HFFc6 (cell line): ENCODE data around the gene PCDHA9. TPM values are rescaled to one million over a fixed set of nuclear protein-coding genes. Genes with fewer than 3 reads are reported as not detected.
"Not testable (repeated sequence)": the region's sequence is repeated elsewhere in the genome, so short reads cannot be mapped to it uniquely, and the experiment has no call there.

Experiments used
- DNase-seq: peaks from one replicate; pipeline ENCODE4 v3.0.0-alpha.2; 2018
- H3K27ac Mint-ChIP-seq: 2 replicates; pipeline ENCODE4 v1.8.0; 2020; ENCODE audit warnings: mild to moderate bottlenecking, mixed read lengths
- H3K27me3 Mint-ChIP-seq: 2 replicates; pipeline ENCODE4 v1.8.0; 2021; ENCODE audit warnings: mild to moderate bottlenecking, moderate library complexity, mixed read lengths; ENCODE audit not compliant: insufficient read depth
- H3K36me3 Mint-ChIP-seq: 2 replicates; pipeline ENCODE4 v1.8.0; 2021; ENCODE audit warnings: low read depth, mixed read lengths
- H3K4me1 Mint-ChIP-seq: 2 replicates; pipeline ENCODE4 v1.8.0; 2020; ENCODE audit warnings: low read depth, mixed read lengths
- H3K4me3 Mint-ChIP-seq: 2 replicates; pipeline ENCODE4 v1.8.0; 2020; ENCODE audit warnings: mild to moderate bottlenecking, moderate library complexity, mixed read lengths
- H3K9me3 Mint-ChIP-seq: 2 replicates; pipeline ENCODE4 v1.8.0; 2020; ENCODE audit warnings: mild to moderate bottlenecking, mixed read lengths
- total RNA-seq, 6 experiments: library from RNA; stranded (reverse); fragmentation: NEBNext Ultra II Directional; extraction: Animal tissue kit (Norgen Biotek cat#: 25700); gene quantifications; 2 replicates in 1 of 6; 3 replicates in 5 of 6; pipeline ENCODE4 v1.2.3, GENCODE V29; 2021
- TF ChIP-seq, protein P1 (sequence below): fragments of 200-600 bp; sonication (generic); IDR thresholded peaks from 2 replicates; pipeline ENCODE4 v1.5.0; 2021; ENCODE audit warnings: antibody characterized with exemption, mild to moderate bottlenecking

PCDHA9 gene
- total RNA-seq, 6 experiments from 2014 or later = 0.03 TPM; not detected in 5

DNA sequence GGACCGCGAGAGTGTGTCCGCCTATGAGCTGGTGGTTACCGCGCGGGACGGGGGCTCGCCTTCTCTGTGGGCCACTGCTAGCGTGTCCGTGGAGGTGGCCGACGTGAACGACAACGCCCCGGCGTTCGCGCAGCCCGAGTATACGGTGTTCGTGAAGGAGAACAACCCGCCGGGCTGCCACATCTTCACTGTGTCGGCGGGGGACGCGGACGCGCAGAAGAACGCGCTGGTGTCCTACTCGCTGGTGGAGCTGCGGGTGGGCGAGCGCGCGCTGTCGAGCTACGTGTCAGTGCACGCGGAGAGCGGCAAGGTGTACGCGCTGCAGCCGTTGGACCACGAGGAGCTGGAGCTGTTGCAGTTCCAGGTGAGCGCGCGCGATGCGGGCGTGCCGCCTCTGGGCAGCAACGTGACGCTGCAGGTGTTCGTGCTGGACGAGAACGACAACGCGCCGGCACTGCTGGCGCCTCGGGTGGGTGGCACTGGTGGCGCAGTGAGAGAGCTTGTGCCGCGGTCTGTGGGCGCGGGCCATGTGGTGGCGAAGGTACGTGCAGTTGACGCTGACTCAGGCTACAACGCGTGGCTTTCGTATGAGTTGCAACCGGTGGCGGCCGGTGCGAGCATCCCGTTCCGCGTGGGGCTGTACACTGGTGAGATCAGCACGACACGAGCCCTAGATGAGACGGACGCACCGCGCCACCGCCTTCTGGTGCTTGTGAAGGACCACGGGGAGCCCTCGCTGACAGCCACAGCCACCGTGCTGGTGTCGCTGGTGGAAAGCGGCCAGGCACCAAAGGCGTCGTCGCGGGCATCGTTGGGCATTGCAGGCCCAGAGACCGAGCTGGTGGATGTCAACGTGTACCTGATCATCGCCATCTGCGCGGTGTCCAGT is 12.3 kb upstream of the PCDHA9 start:
- H3K4me1 Mint-ChIP-seq = no peaks in the 10 kb centered on the region
- DNase-seq = no peak
- 0 out of 2 replicates have a peak, but pooled peaks cover 4% of the 10 kb centered on the region for H3K9me3 Mint-ChIP-seq
- H3K36me3 Mint-ChIP-seq = peaks cover 5% of the 10 kb centered on the region; the same call in 1 of the 2 replicates
- H3K27me3 Mint-ChIP-seq = no peaks in the 10 kb centered on the region; the same call in 1 of the 2 replicates
- H3K27ac Mint-ChIP-seq = no peak overlapping the region
- TF ChIP-seq, protein P1, sequence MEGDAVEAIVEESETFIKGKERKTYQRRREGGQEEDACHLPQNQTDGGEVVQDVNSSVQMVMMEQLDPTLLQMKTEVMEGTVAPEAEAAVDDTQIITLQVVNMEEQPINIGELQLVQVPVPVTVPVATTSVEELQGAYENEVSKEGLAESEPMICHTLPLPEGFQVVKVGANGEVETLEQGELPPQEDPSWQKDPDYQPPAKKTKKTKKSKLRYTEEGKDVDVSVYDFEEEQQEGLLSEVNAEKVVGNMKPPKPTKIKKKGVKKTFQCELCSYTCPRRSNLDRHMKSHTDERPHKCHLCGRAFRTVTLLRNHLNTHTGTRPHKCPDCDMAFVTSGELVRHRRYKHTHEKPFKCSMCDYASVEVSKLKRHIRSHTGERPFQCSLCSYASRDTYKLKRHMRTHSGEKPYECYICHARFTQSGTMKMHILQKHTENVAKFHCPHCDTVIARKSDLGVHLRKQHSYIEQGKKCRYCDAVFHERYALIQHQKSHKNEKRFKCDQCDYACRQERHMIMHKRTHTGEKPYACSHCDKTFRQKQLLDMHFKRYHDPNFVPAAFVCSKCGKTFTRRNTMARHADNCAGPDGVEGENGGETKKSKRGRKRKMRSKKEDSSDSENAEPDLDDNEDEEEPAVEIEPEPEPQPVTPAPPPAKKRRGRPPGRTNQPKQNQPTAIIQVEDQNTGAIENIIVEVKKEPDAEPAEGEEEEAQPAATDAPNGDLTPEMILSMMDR = no peak
- H3K4me3 Mint-ChIP-seq = no peak overlapping the region

DNA sequence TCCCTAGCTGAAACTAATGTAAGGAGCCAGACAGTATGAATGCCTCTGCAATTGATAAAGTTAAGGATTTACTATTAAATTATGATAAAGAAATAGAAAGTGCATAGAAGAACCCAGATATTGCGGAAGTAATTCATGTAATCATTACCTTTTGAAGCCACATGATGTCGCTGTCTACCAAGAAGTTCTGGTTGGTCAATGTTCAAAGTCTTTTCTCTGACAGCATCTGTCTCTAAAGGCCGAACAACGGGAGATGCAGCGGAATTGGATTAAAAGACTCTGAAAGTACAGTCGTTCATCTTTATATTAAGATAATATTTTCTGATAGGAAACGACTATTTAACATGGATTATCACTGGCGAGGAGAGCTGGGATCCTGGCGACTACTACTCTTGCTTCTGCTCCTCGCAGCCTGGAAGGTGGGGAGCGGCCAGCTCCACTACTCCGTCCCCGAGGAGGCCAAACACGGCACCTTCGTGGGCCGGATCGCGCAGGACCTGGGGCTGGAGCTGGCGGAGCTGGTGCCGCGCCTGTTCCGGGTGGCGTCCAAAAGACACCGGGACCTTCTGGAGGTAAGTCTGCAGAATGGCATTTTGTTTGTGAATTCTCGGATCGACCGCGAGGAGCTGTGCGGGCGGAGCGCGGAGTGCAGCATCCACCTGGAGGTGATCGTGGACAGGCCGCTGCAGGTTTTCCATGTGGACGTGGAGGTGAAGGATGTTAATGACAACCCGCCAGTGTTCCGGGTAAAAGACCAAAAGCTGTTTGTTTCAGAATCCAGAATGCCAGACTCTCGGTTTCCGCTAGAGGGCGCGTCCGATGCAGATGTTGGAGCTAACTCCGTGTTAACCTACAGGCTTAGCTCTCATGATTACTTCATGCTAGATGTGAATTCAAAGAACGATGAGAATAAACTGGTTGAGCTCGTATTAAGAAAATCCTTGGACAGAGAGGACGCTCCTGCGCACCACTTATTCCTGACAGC is 6.9 kb upstream of the PCDHA9 start, which contains the start of gene PCDHA8:
TSS of gene PCDHA8 (plus strand) at position 210 of the 985 bp plus-strand sequence. CDS start at position 345, 135 bp downstream.
- no peak for DNase-seq
- TF ChIP-seq, protein P1 = peak; percentile 34
- Mint-ChIP-seq H3K36me3 (peaks cover 6% of the 10 kb centered on the region; the same call in 1 of the 2 replicates), H3K4me3 (peak within 1 kb of the TSS; percentile 54; the same call in 1 of the 2 replicates), H3K4me1 (no peaks in the 10 kb centered on the region), H3K27me3 (no peaks in the 10 kb centered on the region; the same call in none of the 2 replicates), H3K27ac (no peak within 1 kb of the TSS), H3K9me3 (peaks cover 22% of the 10 kb centered on the region)

DNA sequence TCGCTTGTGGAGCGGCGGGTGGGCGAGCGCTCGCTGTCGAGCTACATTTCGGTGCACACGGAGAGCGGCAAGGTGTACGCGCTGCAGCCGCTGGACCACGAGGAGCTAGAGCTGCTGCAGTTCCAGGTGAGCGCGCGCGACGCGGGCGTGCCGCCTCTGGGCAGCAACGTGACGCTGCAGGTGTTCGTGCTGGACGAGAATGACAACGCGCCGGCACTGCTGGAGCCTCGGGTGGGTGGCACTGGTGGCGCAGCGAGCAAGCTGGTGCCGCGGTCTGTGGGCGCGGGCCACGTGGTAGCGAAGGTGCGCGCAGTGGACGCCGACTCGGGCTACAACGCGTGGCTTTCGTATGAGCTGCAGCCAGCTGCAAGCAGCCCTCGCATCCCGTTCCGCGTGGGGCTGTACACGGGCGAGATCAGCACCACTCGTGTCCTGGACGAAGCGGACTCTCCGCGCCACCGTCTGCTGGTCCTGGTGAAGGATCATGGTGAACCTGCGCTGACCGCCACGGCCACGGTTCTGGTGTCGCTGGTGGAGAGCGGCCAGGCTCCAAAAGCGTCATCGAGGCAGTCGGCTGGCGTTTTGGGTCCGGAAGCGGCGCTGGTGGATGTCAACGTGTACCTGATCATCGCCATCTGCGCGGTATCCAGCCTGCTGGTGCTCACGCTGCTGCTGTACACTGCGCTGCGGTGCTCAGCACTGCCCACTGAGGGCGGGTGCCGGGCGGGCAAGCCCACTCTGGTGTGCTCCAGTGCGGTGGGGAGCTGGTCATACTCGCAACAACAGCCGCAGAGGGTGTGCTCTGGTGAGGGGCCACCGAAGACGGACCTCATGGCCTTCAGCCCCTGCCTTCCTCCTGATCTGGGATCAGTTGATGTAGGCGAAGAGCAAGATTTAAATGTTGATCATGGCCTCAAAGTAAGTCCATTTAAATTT is 5.1 kb upstream of the PCDHA9 start:
- Mint-ChIP-seq H3K36me3 (peaks cover 6% of the 10 kb centered on the region; the same call in 1 of the 2 replicates), H3K27ac (no peak overlapping the region)

DNA sequence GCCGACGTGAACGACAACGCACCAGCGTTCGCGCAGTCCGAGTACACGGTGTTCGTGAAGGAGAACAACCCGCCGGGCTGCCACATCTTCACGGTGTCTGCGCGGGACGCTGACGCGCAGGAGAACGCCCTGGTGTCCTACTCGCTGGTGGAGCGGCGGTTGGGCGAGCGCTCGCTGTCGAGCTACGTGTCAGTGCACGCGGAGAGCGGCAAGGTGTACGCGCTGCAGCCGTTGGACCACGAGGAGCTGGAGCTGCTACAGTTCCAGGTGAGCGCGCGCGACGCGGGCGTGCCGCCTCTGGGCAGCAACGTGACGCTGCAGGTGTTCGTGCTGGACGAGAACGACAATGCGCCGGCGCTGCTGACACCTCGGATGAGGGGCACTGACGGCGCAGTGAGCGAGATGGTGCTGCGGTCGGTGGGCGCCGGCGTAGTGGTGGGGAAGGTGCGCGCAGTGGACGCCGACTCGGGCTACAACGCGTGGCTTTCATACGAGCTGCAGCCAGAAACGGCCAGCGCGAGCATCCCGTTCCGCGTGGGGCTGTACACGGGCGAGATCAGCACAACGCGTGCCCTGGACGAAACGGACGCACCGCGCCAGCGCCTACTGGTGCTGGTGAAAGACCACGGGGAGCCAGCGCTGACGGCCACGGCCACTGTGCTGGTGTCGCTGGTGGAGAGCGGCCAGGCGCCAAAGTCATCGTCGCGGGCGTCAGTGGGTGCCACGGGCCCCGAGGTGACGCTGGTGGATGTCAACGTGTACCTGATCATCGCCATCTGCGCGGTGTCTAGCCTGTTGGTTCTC is 1.9 kb downstream of the PCDHA9 start:
- not testable (repeated sequence) for H3K9me3 Mint-ChIP-seq, DNase-seq, H3K27ac Mint-ChIP-seq, H3K4me3 Mint-ChIP-seq, H3K4me1 Mint-ChIP-seq, H3K27me3 Mint-ChIP-seq, H3K36me3 Mint-ChIP-seq

More for the DNA sequence above, 5.1 kb upstream of the PCDHA9 start:
- Mint-ChIP-seq H3K9me3 (peaks cover 22% of the 10 kb centered on the region), H3K27me3 (no peaks in the 10 kb centered on the region; the same call in 1 of the 2 replicates), H3K4me3 (no peak overlapping the region), H3K4me1 (no peaks in the 10 kb centered on the region)
- TF ChIP-seq, protein P1 = no peak
- no peak for DNase-seq
